Thyroid gland (tissue), 4 donors: ENCODE measurements around the gene GHRL.

Source experiments
- CTCF ChIP-seq, 6 experiments: fragments of 200-600 bp in 3 of 6; fragments of 450-650 bp in 3 of 6; sonication (generic) in 3 of 6; IDR thresholded peaks; one replicate each; pipeline ENCODE4 v1.5.1; 2016 to 2019; ENCODE audit warnings: antibody characterized with exemption in 6 of 6, mild to moderate bottlenecking in 2 of 6, inconsistent platforms in 1 of 6, moderate library complexity in 1 of 6
- POLR2A ChIP-seq, 2 donors: fragments of 450-650 bp; IDR thresholded peaks; one replicate each; pipeline ENCODE4 v1.6.1; 2017; ENCODE audit warnings: antibody characterized with exemption in 2 of 2, mild to moderate bottlenecking in 2 of 2, moderate library complexity in 1 of 2

- no peak for TF ChIP-seq CTCF (IDR thresholded peaks at IDR 0.05)
- TF ChIP-seq POLR2A (IDR thresholded peaks at IDR 0.05): no peak
These were observed 15.6 kb downstream of the GHRL start for GRCh38 chr3:10277115-10277625.
